HUDEP-2 (cell line): ENCODE measurements around the gene GATA1.

Source experiments
- DNase-seq, 76 experiments: peaks; one replicate each; lab custom pipeline; 2025; ENCODE audit not compliant: unreplicated experiment in 76 of 76; lab: John Stamatoyannopoulos, UW

The GATA1 gene

DNA sequence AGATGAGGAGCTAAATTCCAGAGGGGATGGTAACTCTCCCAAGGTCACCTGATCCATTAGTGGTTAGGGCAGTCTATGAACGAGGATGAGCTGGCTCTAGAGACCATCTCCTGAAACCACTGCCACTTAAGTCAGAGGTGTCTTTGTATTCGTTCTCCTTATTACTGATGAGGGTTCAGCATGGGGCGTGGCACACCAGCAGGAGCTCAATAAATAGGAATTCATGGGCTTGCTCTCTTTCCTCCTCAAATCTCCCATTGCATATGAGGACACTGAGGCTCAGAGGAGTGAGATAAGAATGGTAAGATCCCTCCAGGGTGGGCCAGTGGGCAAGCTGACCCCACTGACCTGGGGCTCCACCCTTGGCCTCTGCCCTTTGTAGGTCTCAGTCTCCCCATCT is 1.7 kb upstream of the GATA1 start:
- peak in 3 of 76 experiments; percentile 2 to 20 (median 6) for DNase-seq

DNA sequence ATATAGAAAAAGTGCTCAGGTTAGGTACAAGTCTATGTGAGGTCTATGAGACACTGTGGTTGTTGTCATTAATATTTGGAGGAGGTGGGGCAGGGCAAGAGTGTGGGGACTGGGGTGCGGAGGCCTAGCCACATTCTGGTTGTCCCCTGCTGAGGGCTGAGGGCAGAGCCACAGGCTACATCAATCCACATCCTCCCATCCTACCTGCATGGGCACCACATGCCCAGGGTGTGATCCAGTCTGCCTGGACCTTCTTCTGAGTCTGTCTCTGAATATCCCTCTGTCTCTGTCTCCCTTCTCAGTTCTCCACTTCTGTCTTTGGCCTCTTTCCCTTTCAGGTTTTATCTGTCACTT is 1.2 kb upstream of the GATA1 start:
- peak in 6 of 76 experiments; percentile 1 to 23 (median 13) for DNase-seq

DNA sequence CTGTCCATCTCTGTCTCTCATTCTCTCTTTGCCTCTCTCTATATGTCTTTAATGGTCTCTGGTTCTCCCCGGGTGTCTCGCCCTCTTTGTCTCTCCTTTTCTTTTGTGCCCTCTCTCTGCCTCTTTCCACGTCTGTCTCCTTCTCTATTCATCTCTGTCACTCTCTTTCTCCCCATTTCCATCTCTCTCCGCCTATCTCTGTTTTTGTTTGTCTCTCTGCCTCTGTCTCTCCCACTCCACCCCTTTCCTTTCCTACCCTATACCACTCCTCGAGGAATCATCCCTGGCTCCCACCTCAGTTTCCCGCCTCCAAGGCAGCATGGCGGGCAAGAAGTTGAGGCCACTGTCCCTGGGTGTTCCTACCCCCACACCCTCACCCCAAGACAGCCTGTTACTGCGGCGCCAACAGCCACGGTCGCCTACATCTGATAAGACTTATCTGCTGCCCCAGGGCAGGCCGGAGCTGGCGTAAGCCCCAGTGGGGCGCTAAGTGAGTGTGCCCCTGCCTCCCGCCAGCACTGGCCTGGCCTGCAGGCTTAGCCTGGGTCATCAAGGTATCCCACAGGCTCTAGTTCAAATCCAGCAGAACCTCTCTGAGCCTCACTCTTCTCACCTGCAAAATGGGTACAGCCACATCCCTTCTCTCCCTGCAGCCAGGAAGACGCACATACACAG is 713 bp upstream of the GATA1 start:
- DNase-seq = peak in 75 of 76 experiments; percentile 19 to 84 (median 70)

- no peak for DNase-seq
Observed at GRCh38 chrX:48786825-48787504, 575 bp downstream of the GATA1 start.

GRCh38 chrX:48787505-48788443 is 1.4 kb downstream of the GATA1 start:
- peak in 50 of 76 experiments; percentile 1 to 65 (median 28) for DNase-seq

- peak in 32 of 76 experiments; percentile 1 to 48 (median 18) for DNase-seq
Observed at GRCh38 chrX:48789366-48790220, 3.2 kb downstream of the GATA1 start.

GRCh38 chrX:48790477-48790876 is 4.1 kb downstream of the GATA1 start:
- DNase-seq = no peak

- no peak for DNase-seq
Observed at GRCh38 chrX:48791063-48791820, 4.9 kb downstream of the GATA1 start.

DNA sequence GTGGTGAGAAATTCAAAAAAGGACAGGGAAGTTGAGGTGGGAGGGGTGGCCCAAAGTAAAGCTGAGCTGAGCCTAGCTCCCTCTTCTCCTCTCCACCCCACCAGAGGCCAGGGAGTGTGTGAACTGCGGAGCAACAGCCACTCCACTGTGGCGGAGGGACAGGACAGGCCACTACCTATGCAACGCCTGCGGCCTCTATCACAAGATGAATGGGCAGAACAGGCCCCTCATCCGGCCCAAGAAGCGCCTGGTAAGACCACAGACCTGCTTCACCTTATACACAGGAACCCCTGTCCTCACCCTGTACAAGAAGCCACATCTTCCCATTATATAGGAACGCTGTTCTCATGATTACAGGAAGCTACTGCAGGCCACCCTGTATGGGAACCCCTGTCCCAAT is 5.8 kb downstream of the GATA1 start:
- DNase-seq = no peak

DNA sequence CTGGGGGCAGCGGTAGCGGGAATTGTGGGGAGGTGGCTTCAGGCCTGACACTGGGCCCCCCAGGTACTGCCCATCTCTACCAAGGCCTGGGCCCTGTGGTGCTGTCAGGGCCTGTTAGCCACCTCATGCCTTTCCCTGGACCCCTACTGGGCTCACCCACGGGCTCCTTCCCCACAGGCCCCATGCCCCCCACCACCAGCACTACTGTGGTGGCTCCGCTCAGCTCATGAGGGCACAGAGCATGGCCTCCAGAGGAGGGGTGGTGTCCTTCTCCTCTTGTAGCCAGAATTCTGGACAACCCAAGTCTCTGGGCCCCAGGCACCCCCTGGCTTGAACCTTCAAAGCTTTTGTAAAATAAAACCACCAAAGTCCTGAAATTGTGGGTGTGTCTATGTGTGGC is 7.5 kb downstream of the GATA1 start:
- DNase-seq = no peak

DNA sequence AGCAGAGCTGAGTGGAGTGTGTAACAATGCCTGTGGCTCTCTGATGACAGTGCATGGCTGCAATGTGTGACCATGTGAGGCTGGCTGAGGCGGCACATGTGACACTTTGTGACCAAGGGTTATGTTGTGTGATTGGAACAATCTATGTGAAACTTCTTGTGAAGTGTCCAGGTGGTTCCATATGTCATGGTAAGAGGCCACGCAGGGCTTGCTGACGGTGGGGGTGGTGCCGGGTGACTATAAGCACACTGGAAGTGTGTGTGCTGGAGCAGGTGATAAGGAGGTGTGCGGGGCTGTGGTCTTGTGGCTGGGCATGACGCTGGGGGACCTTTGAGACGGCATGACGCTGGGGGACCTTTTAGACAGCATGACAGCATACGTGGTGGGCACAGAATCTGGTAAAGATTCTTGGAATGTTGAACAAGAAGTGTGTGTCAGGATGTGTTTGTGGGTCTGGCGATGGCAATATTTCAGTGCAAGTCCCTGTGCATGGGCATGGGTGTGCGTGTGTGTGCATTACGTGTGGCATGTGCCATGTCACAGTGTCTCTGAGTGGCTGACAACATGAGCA is 8.0 kb downstream of the GATA1 start:
- peak in 54 of 76 experiments; percentile 1 to 64 (median 22) for DNase-seq

DNA sequence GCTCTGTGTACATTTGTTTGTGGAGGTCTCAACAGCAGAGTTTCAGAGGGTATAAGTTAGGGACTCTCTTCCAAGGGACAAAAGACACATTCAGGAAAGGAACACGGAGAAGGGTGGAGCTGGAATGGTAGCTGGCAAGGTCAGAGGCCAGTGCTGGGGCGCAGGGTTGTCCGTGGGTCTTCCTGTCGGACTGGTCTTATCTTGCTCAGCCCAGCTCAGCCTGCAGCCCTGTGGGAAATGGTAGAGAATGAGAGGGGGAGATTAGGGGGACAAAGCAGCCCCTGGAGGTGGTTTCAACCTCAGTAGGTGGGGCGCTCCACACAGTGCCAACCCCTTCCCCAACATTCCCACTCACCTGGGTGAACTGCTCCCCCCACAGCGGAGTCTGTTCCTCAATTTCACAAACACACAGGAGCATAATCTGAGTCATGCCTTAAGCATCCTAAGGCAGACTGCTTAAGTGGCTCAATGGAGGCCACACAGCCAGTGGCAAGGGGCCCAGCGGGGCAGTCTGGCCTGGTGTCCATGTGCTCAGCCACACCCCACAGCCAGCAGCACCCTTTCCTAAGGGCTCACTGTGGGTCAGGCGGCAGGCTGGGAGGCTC is 8.6 kb downstream of the GATA1 start:
- DNase-seq = peak in 27 of 76 experiments; percentile 2 to 57 (median 33)

DNA sequence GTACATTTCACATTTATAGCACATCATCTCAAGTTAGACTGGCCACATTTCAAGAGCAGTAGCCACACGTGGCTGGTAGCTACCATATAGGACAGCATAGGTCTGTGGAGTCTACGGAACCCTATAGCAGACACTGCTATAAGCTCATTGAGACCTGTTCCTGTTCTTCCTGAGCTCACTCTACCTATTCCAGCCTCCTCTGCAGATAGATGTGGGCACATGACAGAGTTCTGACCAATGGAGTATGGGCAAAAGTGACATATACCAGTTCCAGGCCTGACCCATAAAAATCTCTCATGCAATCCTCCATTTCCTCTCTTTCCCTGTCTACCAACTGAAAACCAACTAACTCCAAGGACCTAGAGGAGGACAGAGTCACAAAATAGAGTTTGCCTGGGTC is 11.9 kb downstream of the GATA1 start:
- DNase-seq = no peak

GRCh38 chrX:48800574-48801279 is 14.3 kb downstream of the GATA1 start:
- DNase-seq = peak in 75 of 76 experiments; percentile 17 to 88 (median 68)

DNA sequence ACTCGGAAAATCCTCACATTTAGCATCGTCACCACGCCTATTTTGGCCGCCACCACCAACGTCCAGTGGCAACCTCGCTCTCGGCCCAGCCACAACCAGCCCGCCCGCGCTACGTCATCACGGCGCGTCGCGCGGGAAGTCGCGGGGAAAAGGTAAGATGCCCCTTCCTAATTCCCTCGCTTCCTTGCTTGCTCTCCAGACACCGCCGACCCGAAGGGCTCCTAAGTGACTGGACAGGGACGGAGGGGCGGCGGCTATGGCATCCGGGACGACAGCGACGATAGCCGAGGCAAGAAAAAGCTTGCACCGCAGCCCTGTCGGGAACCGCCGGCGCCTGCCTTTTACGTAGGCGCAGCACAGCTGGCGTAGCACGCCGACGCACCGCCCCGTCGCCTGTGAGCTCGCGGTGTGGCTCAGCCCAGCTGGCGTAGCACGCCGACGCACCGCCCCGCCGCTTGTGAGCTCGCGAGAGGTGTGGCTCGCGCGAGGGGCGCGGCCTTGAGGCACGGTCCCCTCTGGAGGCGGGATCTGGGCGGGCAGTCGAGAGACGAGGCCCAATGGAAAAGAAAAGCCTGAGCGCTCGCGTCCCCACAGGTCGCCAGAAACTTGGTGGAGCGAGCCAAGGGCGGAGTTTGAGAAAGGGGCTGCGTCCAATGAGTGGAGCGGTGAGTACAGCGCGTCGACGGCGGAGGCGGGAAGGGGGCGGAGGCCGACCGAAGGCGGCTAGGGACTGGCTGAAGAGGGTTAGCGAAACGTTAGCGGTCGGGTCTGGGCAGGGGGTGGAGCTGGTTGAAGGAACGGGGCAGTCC is 15.1 kb downstream of the GATA1 start, which contains the start of gene HDAC6:
Gene HDAC6, plus strand, starts transcription at position 788 of the 809 bp plus-strand sequence. CDS start 626 bp downstream, outside the sequence.
- DNase-seq = peak in 75 of 76 experiments; percentile 17 to 99 (median 94)

GRCh38 chrX:48802089-48802904 is 15.9 kb downstream of the GATA1 start:
- DNase-seq = peak in 73 of 76 experiments; percentile 18 to 88 (median 72)
